Measurements from ENCODE around the gene PITPNC1. TPM values are rescaled to one million over a fixed set of nuclear protein-coding genes. Genes with fewer than 3 reads are reported as not detected.

Gene PITPNC1
- total RNA-seq, 1 donor: 25.7 TPM

- DNase-seq (ENCODE audit: low read depth): no peak
- no peak for TF ChIP-seq CTCF (IDR thresholded peaks at IDR 0.05; ENCODE audit: insufficient read depth, low read length)
- no peak overlapping the region for H3K4me3 ChIP-seq (ENCODE audit: low read depth, low read length)
These were observed 205.6 kb downstream of the PITPNC1 start for GRCh38 chr17:67582673-67583081.

GRCh38 chr17:67585077-67585602, 208.1 kb downstream of the PITPNC1 start:
- no peak overlapping the region for H3K4me3 ChIP-seq (ENCODE audit: low read depth, low read length)
- DNase-seq (ENCODE audit: low read depth): no peak
- no peak for TF ChIP-seq CTCF (IDR thresholded peaks at IDR 0.05; ENCODE audit: insufficient read depth, low read length)

GRCh38 chr17:67588326-67588725, 211.2 kb downstream of the PITPNC1 start:
- H3K4me3 ChIP-seq (ENCODE audit: low read depth, low read length): no peak overlapping the region
- no peak for TF ChIP-seq CTCF (IDR thresholded peaks at IDR 0.05; ENCODE audit: insufficient read depth, low read length)
- no peak for DNase-seq (ENCODE audit: low read depth)

GRCh38 chr17:67594115-67594880, 217.2 kb downstream of the PITPNC1 start:
- TF ChIP-seq CTCF (IDR thresholded peaks at IDR 0.05; ENCODE audit: insufficient read depth, low read length): no peak
- no peak for DNase-seq (ENCODE audit: low read depth)
- H3K4me3 ChIP-seq (ENCODE audit: low read depth, low read length): no peak overlapping the region

- no peak for TF ChIP-seq CTCF (IDR thresholded peaks at IDR 0.05; ENCODE audit: insufficient read depth, low read length)
- H3K4me3 ChIP-seq (ENCODE audit: low read depth, low read length): no peak overlapping the region
- DNase-seq (ENCODE audit: low read depth): no peak
These were observed 223.3 kb downstream of the PITPNC1 start for GRCh38 chr17:67600408-67600807.

GRCh38 chr17:67601897-67602296, 224.8 kb downstream of the PITPNC1 start:
- no peak overlapping the region for H3K4me3 ChIP-seq (ENCODE audit: low read depth, low read length)
- TF ChIP-seq CTCF (IDR thresholded peaks at IDR 0.05; ENCODE audit: insufficient read depth, low read length): no peak
- DNase-seq (ENCODE audit: low read depth): no peak

Data from fibroblast of the aortic adventitia (primary cell).